Activated CD4-positive, CD25-positive, alpha-beta regulatory T cell (primary cell): Measurements from ENCODE around the gene EEF1A2.

Experiments
- DNase-seq, 4 experiments: peaks; one replicate each; lab custom pipeline; 2025; lab: John Stamatoyannopoulos, UW

EEF1A2 gene

GRCh38 chr20:63452821-63453523, 45.9 kb downstream of the EEF1A2 start:
- DNase-seq: no peak

GRCh38 chr20:63452341-63452740, 46.5 kb downstream of the EEF1A2 start:
- DNase-seq: no peak

GRCh38 chr20:63451821-63452220, 47.1 kb downstream of the EEF1A2 start:
- DNase-seq: no peak

- DNase-seq: no peak
Measured at GRCh38 chr20:63449796-63450730, 48.8 kb downstream of the EEF1A2 start.

GRCh38 chr20:63449025-63449424, 49.9 kb downstream of the EEF1A2 start:
- no peak for DNase-seq

- DNase-seq: no peak
Measured at GRCh38 chr20:63448031-63448430, 50.9 kb downstream of the EEF1A2 start.

GRCh38 chr20:63447320-63447719, 51.6 kb downstream of the EEF1A2 start:
- no peak for DNase-seq

- no peak for DNase-seq
Measured at GRCh38 chr20:63446216-63447024, 52.5 kb downstream of the EEF1A2 start.

- no peak for DNase-seq
Measured at GRCh38 chr20:63445075-63445734, 53.7 kb downstream of the EEF1A2 start.

- no peak for DNase-seq
Measured at GRCh38 chr20:63444548-63444947, 54.3 kb downstream of the EEF1A2 start.

- no peak for DNase-seq
Measured at GRCh38 chr20:63443606-63444395, 55.1 kb downstream of the EEF1A2 start.

GRCh38 chr20:63442100-63442493, 56.8 kb downstream of the EEF1A2 start:
- peak; percentile 22 to 35 (median 26) for DNase-seq

GRCh38 chr20:63441136-63442099, 57.5 kb downstream of the EEF1A2 start:
- DNase-seq: no peak

GRCh38 chr20:63440366-63440955, 58.4 kb downstream of the EEF1A2 start:
- DNase-seq: no peak

- DNase-seq: no peak
Measured at GRCh38 chr20:63439866-63440265, 59.0 kb downstream of the EEF1A2 start.

- DNase-seq: no peak
Measured at GRCh38 chr20:63438121-63438520, 60.8 kb downstream of the EEF1A2 start.
